HFF-Myc (cell line): ENCODE data around the gene LRMDA.

Experiments used
- DNase-seq: peaks from one replicate; pipeline ENCODE4 v3.0.0-alpha.2; 2011; ENCODE audit warnings: low read depth; ENCODE audit errors: extremely low read depth
- H3K4me3 ChIP-seq: replicated peaks from 2 replicates; pipeline ENCODE4 v1.5.1; 2011; ENCODE audit warnings: low read depth, mild to moderate bottlenecking, control low read depth, low read length
- TF ChIP-seq, protein P1 (sequence below): IDR thresholded peaks from 2 replicates; pipeline ENCODE4 v1.5.1; 2012; ENCODE audit warnings: mild to moderate bottlenecking, low read depth, low read length, control low read depth; ENCODE audit errors: missing control alignments

Gene LRMDA

DNA sequence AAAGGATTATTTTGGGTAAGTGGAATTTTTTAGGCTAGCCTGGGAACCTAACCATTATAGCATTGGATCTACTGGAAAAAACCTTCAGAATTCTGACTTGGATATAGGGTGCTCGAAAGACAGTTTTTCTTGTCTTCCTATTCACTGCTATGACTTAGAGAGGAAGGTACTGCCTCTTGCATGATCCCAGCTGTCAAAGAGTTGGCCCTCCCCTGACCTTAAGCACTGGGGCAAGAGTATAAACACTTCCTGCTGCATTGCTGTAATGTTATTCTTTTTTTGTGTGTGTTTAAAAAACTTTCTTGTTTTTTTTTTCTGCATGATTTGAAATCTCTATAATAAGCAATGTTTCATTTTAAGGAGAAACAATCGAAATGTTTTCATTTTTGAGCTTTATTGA lies 113.0 kb downstream of the LRMDA start:
- TF ChIP-seq, protein P1, sequence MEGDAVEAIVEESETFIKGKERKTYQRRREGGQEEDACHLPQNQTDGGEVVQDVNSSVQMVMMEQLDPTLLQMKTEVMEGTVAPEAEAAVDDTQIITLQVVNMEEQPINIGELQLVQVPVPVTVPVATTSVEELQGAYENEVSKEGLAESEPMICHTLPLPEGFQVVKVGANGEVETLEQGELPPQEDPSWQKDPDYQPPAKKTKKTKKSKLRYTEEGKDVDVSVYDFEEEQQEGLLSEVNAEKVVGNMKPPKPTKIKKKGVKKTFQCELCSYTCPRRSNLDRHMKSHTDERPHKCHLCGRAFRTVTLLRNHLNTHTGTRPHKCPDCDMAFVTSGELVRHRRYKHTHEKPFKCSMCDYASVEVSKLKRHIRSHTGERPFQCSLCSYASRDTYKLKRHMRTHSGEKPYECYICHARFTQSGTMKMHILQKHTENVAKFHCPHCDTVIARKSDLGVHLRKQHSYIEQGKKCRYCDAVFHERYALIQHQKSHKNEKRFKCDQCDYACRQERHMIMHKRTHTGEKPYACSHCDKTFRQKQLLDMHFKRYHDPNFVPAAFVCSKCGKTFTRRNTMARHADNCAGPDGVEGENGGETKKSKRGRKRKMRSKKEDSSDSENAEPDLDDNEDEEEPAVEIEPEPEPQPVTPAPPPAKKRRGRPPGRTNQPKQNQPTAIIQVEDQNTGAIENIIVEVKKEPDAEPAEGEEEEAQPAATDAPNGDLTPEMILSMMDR, result no peak
- no peak overlapping the region for H3K4me3 ChIP-seq
- no peak for DNase-seq

DNA sequence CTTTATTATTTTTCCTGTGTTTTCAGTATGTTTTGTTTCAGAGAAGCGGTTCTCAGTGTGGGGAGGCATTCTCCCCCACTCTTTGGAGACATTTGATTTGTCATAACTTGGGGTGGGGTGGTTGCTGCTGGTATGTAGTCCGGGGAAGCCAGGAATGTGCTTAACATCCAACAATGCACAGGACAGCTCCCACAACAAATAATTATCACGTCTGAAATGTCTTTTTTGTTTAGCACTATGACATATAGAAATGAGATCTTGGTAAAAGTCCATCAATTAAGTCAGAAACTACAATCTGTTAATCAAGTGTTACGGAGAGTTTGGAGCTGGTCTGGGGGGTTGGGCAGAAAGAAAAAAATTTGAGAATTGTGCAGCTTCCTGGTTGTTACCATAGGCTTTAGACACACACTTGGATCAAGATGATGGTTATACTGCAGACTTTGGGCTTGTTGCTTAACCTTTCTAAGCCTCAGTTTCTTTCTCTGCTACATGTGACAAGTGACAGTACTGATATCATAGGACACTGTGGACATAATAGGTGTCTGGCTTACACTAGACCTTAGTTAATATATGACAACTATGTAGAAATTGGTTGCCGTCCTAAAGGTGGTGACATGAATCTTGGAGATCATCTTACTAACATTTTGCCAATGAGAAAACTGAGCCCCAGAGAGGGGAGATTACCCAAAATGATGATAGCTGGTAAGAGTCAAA lies 113.7 kb downstream of the LRMDA start:
- no peak overlapping the region for H3K4me3 ChIP-seq
- no peak for DNase-seq
- TF ChIP-seq, protein P1, result no peak

DNA sequence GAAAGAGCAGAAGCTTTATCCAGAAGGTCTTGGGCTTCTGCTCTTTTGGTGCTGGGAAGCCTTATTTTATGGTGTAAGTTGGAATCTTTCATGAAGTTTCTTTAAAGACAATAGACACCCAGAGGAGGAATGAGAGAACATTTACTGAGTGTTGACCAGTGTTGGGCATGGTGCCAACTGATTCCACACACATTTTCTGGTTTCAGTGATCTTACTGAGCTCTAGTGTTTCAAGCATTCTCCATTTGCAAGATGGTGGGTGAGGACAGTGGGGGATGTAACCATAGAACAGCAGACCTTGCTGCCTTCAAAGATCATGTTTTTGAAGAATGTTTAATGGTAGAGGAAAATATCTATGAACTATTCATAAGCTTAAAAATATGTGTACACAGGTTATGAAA lies 114.6 kb downstream of the LRMDA start:
- H3K4me3 ChIP-seq, result no peak overlapping the region
- DNase-seq, result no peak
- TF ChIP-seq, protein P1, result no peak

DNA sequence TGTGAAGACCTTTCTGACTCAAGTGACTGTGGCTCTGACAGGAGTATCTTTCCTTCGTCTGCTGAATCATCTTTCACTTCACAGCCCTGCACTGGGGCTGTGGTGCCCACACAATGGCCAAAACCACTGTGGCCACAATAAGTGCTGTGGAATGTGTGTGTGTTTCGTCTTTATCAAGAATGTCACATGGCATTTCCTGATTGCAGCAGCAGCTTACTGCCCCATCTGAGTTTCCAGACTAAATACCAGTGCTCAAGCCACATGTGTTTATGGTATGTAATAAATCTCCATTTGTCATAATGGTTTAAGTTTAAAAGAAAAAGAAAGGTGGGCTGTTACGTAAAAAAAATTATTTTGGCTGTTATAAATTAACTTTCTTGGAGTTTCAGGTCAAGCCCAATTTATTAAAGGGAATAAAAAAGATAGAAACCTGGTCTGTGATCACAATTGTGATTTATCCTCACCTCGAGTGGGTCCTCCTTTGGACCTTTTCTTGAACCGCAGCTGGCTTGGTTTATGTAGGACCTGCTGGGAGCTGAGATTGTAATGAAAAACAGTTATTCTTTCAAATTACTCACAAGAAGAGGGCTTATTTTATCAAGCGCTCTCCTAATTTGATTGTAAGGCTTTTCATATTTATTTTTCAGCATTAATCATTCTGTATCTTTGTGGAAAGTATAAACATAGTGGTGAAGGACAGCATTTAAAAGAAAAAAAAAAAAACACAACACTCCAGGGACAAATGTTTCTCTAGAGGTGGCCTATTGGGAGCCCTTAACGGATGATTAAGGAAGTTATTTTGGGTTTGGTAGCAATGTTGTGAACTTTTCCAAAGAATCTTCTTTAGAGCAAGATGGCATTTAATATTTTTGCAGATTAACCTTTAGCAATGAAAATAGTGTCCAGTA lies 116.2 kb downstream of the LRMDA start:
- no peak for DNase-seq
- TF ChIP-seq, protein P1, result no peak
- no peak overlapping the region for H3K4me3 ChIP-seq

DNA sequence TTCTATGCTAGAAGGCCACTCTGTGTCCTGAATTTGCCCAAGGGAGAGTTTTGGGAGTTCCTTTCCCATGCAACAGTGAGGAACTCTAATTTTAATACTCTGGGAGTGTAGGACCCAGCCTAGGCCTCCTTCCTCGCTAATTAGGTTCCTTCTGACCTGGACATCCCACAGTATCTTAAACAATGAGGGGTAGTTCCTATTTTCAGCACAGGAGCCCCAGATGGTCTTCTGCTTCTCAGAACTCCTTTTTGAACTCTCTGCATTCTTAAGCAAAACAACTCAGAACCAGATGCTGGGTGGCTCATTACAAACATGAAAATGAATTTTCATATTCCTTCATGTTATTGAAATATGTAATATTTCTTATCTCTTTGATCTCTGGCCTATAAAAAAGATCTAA lies 116.9 kb downstream of the LRMDA start:
- TF ChIP-seq, protein P1, result no peak
- H3K4me3 ChIP-seq, result no peak overlapping the region
- no peak for DNase-seq

DNA sequence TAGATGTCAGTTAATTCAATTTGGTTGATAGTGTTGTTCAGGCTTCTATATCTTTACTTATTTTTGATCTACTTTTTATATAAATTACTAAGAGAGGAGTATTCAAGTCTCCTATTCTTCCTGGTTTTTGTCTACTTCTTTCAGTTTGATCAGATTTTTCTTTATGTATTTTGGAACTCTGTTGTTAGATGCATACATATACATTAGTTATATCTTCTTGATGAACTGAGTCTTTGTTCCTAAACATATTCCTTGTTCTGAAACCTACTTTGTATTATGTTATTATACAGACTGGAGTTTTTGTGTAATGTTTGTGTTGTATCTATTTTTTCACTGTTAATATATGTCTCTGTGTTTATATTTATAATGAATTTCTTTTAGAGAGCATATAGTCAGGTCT lies 118.8 kb downstream of the LRMDA start:
- TF ChIP-seq, protein P1, result no peak
- H3K4me3 ChIP-seq, result no peak overlapping the region
- DNase-seq, result no peak
